Measurements from ENCODE around the gene CBLC. TPM values are rescaled to one million over a fixed set of nuclear protein-coding genes. Genes with fewer than 3 reads are reported as not detected.

Gene CBLC
- polyA plus RNA-seq, 1 experiment = not detected

DNA sequence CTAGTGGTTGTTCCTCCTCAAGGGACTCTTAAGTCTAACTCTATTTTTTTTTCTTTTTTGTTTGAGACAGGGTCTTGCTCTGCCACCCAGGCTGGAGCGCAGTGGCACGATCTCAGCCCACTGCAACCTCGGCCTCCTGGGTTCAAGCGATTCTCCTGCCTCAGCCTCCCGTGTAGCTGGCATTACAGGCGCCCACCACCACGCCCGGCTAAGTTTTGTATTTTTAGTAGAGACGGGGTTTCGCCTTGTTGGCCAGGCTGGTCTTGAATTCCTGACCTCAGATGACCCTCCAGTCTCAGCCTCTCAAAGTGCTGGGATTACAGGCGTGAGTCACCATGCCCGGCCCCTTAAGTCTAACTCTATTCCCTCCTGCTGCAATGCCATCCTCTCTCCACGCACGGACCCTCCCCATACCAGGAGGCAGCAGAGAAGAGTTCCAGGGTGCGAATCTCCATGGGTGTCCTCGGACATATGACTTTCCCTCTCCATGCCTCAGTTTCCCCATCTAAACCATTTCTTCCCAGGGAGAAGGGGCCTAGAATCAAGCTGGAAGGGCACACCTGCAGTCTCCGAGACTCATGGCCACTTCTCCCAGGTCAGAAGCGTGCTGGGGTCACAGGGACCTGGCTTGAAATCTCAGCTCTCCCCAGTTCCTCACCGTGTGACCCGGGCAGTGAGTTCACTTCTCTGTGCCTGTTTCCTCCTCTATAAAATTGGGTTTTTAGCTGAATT is 35.2 kb upstream of the CBLC start:
- no peak for TF ChIP-seq CTCF (IDR thresholded peaks at IDR 0.05; ENCODE audit: insufficient read depth, low read depth, low read length)
- DNase-seq (ENCODE audit: low read depth) = no peak
- ChIA-PET POLR2A (interaction anchor here (0.6 kb wide), 1 partner anchor 158 kb away, joined by 3 read pairs; no protein-coding TSS in a partner anchor), CTCF (interaction anchor here (0.7 to 9.6 kb wide), 6 partner anchors 10 to 99 kb away, joined by 3 to 69 read pairs (median 8); partner anchors contain the start of gene PVR)
- H3K27me3 ChIP-seq (ENCODE audit: control insufficient read depth, insufficient read depth, low read length) = no peaks in the 10 kb centered on the region
- H3K36me3 ChIP-seq (ENCODE audit: control insufficient read depth, insufficient read depth, low read length) = no peaks in the 10 kb centered on the region
- H3K4me3 ChIP-seq (ENCODE audit: low read depth, low read length) = no peak overlapping the region

GRCh38 chr19:44744871-44745332 is 32.8 kb upstream of the CBLC start:
- no peak for TF ChIP-seq CTCF (IDR thresholded peaks at IDR 0.05; ENCODE audit: insufficient read depth, low read depth, low read length)
- H3K27me3 ChIP-seq (ENCODE audit: control insufficient read depth, insufficient read depth, low read length) = no peaks in the 10 kb centered on the region
- POLR2A ChIA-PET = interaction anchor here (0.6 kb wide), 2 partner anchors 145 to 844 kb away, joined by 4 to 6 read pairs; no protein-coding TSS in a partner anchor
- CTCF ChIA-PET = interaction anchor here (0.8 to 9.6 kb wide), 4 partner anchors 10 to 26 kb away, joined by 4 to 69 read pairs (median 6); no protein-coding TSS in a partner anchor
- H3K36me3 ChIP-seq (ENCODE audit: control insufficient read depth, insufficient read depth, low read length) = peaks cover 2% of the 10 kb centered on the region; the same call in 1 of the 2 replicates
- no peak overlapping the region for H3K4me3 ChIP-seq (ENCODE audit: low read depth, low read length)
- DNase-seq (ENCODE audit: low read depth) = no peak

DNA sequence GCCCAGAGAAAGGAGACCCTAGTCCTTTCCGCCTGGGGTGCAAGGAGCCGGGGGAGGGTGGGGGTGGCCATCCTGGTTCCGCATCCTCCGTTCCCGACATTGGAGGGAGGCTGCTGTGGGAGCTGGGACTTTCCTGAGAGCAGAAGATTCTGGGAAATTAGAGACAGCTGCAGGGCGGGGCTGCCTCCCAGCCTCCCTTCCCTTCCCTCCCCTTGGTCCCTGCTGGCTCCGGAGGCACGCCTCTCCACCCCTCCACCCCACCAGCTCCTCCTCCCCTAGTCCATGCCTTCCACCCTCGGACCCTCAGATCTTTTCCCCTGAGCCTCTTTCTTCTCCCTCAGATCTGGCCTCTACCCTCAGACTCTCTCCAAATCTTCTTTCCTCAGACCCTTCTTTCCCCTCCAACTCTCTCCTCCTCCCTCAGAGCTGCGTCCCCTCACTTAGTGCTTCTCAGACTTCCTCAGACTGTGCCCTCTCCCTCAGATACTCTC is 32.3 kb upstream of the CBLC start:
- POLR2A ChIA-PET = interaction anchor here (0.6 kb wide), 2 partner anchors 145 to 845 kb away, joined by 4 to 6 read pairs; no protein-coding TSS in a partner anchor
- Histone ChIP-seq H3K4me3 (ENCODE audit: low read depth, low read length) (no peak overlapping the region), H3K27me3 (ENCODE audit: control insufficient read depth, insufficient read depth, low read length) (no peaks in the 10 kb centered on the region), H3K36me3 (ENCODE audit: control insufficient read depth, insufficient read depth, low read length) (peaks cover 5% of the 10 kb centered on the region)
- DNase-seq (ENCODE audit: low read depth) = peak; percentile 47
- CTCF ChIA-PET = interaction anchor here (0.8 to 9.6 kb wide), 4 partner anchors 10 to 25 kb away, joined by 4 to 69 read pairs (median 6); no protein-coding TSS in a partner anchor
- no peak for TF ChIP-seq CTCF (IDR thresholded peaks at IDR 0.05; ENCODE audit: insufficient read depth, low read depth, low read length)

GRCh38 chr19:44745887-44746600 is 31.6 kb upstream of the CBLC start:
- no peak for DNase-seq (ENCODE audit: low read depth)
- Histone ChIP-seq H3K36me3 (ENCODE audit: control insufficient read depth, insufficient read depth, low read length) (peaks cover 8% of the 10 kb centered on the region), H3K27me3 (ENCODE audit: control insufficient read depth, insufficient read depth, low read length) (no peaks in the 10 kb centered on the region), H3K4me3 (ENCODE audit: low read depth, low read length) (no peak overlapping the region)
- POLR2A ChIA-PET = no interaction called here
- TF ChIP-seq CTCF (IDR thresholded peaks at IDR 0.05; ENCODE audit: insufficient read depth, low read depth, low read length) = no peak
- CTCF ChIA-PET = interaction anchor here (0.8 to 9.6 kb wide), 3 partner anchors 13 to 25 kb away, joined by 4 to 69 read pairs (median 7); no protein-coding TSS in a partner anchor

DNA sequence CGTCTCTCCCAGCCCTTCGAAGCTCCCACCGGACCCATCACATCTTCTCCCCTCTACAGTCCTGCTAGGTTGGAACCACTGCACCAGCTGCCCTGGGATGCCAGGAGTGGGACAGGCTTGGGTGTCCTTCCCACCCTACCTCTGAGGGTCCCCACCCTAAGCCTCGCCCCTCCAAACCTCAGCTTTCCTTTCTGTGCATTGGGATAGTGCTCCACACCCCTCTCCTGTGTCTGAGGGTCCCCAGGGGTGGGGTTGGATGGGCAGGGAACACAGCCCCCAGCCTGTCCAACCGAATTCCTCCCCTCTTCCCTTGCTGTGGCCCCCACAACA is 31.1 kb upstream of the CBLC start:
- ChIA-PET CTCF (interaction anchor here (9.6 kb wide), 1 partner anchor 23 kb away, joined by 69 read pairs; no protein-coding TSS in a partner anchor), POLR2A (no interaction called here)
- peaks cover 11% of the 10 kb centered on the region for H3K36me3 ChIP-seq (ENCODE audit: control insufficient read depth, insufficient read depth, low read length)
- H3K4me3 ChIP-seq (ENCODE audit: low read depth, low read length) = no peak overlapping the region
- TF ChIP-seq CTCF (IDR thresholded peaks at IDR 0.05; ENCODE audit: insufficient read depth, low read depth, low read length) = no peak
- no peaks in the 10 kb centered on the region for H3K27me3 ChIP-seq (ENCODE audit: control insufficient read depth, insufficient read depth, low read length)
- no peak for DNase-seq (ENCODE audit: low read depth)
